ENCODE measurements around the gene ALB.

Gene ALB

DNA sequence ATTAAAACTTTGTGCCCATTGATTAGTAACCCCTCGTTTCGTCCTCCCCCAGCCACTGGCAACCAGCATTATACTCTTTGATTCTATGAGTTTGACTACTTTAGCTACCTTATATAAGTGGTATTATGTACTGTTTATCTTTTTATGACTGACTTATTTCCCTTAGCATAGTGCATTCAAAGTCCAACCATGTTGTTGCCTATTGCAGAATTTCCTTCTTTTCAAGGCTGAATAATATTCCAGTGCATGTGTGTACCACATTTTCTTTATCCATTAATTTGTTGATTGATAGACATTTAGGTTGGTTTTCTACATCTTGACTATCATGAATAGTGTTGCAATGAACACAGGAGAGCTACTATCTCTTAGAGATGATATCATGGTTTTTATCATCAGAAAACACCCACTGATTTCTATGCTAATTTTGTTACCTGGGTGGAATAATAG is 3.2 kb downstream of the ALB start:
- no peak for DNase-seq (ENCODE audit: low read depth)
- TF ChIP-seq CTCF (conservative IDR thresholded peaks at IDR 0.05; ENCODE audit: control insufficient read depth, insufficient read depth, low read depth, low read length), result no peak

GRCh38 chr4:73408181-73408867 is 4.2 kb downstream of the ALB start:
- no peak for TF ChIP-seq CTCF (conservative IDR thresholded peaks at IDR 0.05; ENCODE audit: control insufficient read depth, insufficient read depth, low read depth, low read length)
- DNase-seq (ENCODE audit: low read depth), result no peak

More for the DNA sequence above, 3.2 kb downstream of the ALB start:
- no peak overlapping the region for H3K4me3 ChIP-seq (ENCODE audit: control insufficient read depth, low read depth, low read length)

DNA sequence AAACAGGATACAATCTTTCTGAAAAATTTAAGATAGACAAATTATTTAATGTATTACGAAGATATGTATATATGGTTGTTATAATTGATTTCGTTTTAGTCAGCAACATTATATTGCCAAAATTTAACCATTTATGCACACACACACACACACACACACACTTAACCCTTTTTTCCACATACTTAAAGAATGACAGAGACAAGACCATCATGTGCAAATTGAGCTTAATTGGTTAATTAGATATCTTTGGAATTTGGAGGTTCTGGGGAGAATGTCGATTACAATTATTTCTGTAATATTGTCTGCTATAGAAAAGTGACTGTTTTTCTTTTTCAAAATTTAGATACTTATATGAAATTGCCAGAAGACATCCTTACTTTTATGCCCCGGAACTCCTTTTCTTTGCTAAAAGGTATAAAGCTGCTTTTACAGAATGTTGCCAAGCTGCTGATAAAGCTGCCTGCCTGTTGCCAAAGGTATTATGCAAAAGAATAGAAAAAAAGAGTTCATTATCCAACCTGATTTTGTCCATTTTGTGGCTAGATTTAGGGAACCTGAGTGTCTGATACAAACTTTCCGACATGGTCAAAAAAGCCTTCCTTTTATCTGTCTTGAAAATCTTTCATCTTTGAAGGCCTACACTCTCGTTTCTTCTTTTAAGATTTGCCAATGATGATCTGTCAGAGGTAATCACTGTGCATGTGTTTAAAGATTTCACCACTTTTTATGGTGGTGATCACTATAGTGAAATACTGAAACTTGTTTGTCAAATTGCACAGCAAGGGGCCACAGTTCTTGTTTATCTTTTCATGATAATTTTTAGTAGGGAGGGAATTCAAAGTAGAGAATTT is 5.2 kb downstream of the ALB start:
- DNase-seq (ENCODE audit: low read depth), result no peak
- H3K4me3 ChIP-seq (ENCODE audit: control insufficient read depth, low read depth, low read length), result no peak overlapping the region
- TF ChIP-seq CTCF (conservative IDR thresholded peaks at IDR 0.05; ENCODE audit: control insufficient read depth, insufficient read depth, low read depth, low read length), result no peak

More at GRCh38 chr4:73408181-73408867, 4.2 kb downstream of the ALB start:
- no peak overlapping the region for H3K4me3 ChIP-seq (ENCODE audit: control insufficient read depth, low read depth, low read length)

GRCh38 chr4:73409978-73410548 is 6.0 kb downstream of the ALB start:
- no peak overlapping the region for H3K4me3 ChIP-seq (ENCODE audit: control insufficient read depth, low read depth, low read length)
- no peak for DNase-seq (ENCODE audit: low read depth)
- TF ChIP-seq CTCF (conservative IDR thresholded peaks at IDR 0.05; ENCODE audit: control insufficient read depth, insufficient read depth, low read depth, low read length), result no peak

DNA sequence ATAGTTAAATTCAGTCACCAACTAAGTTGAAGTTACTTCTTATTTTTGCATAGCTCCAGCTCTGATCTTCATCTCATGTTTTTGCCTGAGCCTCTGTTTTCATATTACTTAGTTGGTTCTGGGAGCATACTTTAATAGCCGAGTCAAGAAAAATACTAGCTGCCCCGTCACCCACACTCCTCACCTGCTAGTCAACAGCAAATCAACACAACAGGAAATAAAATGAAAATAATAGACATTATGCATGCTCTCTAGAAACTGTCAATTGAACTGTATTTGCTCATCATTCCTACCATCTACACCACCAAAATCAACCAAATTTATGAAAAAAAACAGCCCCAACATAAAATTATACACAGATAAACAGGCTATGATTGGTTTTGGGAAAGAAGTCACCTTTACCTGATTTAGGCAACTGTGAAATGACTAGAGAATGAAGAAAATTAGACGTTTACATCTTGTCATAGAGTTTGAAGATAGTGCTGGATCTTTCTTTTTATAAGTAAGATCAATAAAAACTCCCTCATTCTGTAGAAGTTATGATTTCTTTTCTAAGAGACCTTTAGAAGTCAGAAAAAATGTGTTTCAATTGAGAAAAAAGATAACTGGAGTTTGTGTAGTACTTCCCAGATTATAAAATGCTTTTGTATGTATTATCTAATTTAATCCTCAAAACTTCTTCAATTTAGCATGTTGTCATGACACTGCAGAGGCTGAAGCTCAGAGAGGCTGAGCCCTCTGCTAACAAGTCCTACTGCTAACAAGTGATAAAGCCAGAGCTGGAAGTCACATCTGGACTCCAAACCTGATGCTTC is 7.0 kb downstream of the ALB start:
- TF ChIP-seq CTCF (conservative IDR thresholded peaks at IDR 0.05; ENCODE audit: control insufficient read depth, insufficient read depth, low read depth, low read length), result no peak
- DNase-seq (ENCODE audit: low read depth), result no peak

More for the DNA sequence above, 7.0 kb downstream of the ALB start:
- no peak overlapping the region for H3K4me3 ChIP-seq (ENCODE audit: control insufficient read depth, low read depth, low read length)

Data from fibroblast of mammary gland (primary cell).